Measurements from ENCODE around the gene CFAP100. TPM values are rescaled to one million over a fixed set of nuclear protein-coding genes. Genes with fewer than 3 reads are reported as not detected.

CFAP100 gene
- total RNA-seq, 1 experiment from 2014 or later: not detected

- peaks cover 9 to 30% of the 10 kb centered on the region in 2 experiments; a peak in 3 of 4 replicates for H3K4me1 ChIP-seq (ENCODE audit: control insufficient read depth in 1 of 2, insufficient read depth in 2 of 2, low read length in 2 of 2)
- H3K27me3 ChIP-seq (ENCODE audit: insufficient read depth, low read length): peaks cover 6% of the 10 kb centered on the region; the same call in 1 of the 2 replicates
- H3K9ac ChIP-seq (ENCODE audit: low read length): no peak overlapping the region
- H3K9me3 ChIP-seq (ENCODE audit: control insufficient read depth in 1 of 2, insufficient read depth in 1 of 2, low read depth in 1 of 2, low read length in 2 of 2): no peaks in the 10 kb centered on the region
- no peaks in the 10 kb centered on the region for H3K9me2 ChIP-seq (ENCODE audit: insufficient read depth)
- H3K4me3 ChIP-seq (replicated peaks in 1 of 2; ENCODE audit: low read depth in 1 of 2, low read length in 2 of 2): no peak overlapping the region
- BruUV-seq (replicated peaks): no TSS peak
- ChIA-PET POLR2A (no interaction called here), CTCF (no interaction called here), RAD21 (ENCODE audit: low non-redundant PET in 1 of 2, low total read pairs in 2 of 2, uncharacterized antibody in 2 of 2, unreplicated experiment in 2 of 2) (no interaction called here)
- no peaks in the 10 kb centered on the region for H4K20me1 ChIP-seq (ENCODE audit: insufficient read depth)
- DNase-seq (ENCODE audit: low read depth, low spot score) (no peak), ATAC-seq (no peak)
- intact Hi-C loops (cut with micrococcal nuclease): no loop called here
- no peak overlapping the region for H3K4me2 ChIP-seq (ENCODE audit: low read length)
- TF ChIP-seq YY1 (IDR thresholded peaks at IDR 0.05; ENCODE audit: extremely low read depth, insufficient replicate concordance, low read depth, low read length) (no peak), SRF (IDR thresholded peaks at IDR 0.05; ENCODE audit: low read depth) (no peak), TCF7L2 (IDR thresholded peaks at IDR 0.05; ENCODE audit: borderline replicate concordance, extremely low read depth, insufficient read depth, insufficient read length) (no peak), SIN3A (IDR thresholded peaks at IDR 0.05; ENCODE audit: low read depth) (no peak), REST (IDR thresholded peaks at IDR 0.05; ENCODE audit: low read depth) (no peak), EZH2 (IDR thresholded peaks at IDR 0.05) (no peak), ZNF274 (IDR thresholded peaks at IDR 0.05; ENCODE audit: low read depth, low read length) (no peak), ELF1 (IDR thresholded peaks at IDR 0.05; ENCODE audit: borderline replicate concordance, low read depth) (no peak), EZH2phosphoT487 (IDR thresholded peaks at IDR 0.05; ENCODE audit: borderline replicate concordance) (no peak), EGR1 (IDR thresholded peaks at IDR 0.05; ENCODE audit: low read depth) (no peak), FOSL1 (IDR thresholded peaks at IDR 0.05; ENCODE audit: low read depth) (no peak), ZBTB33 (IDR thresholded peaks at IDR 0.05; ENCODE audit: extremely low read depth, insufficient replicate concordance, low read length) (no peak), SP1 (IDR thresholded peaks at IDR 0.05; ENCODE audit: low read depth) (no peak), POLR2AphosphoS5 (IDR thresholded peaks at IDR 0.05; ENCODE audit: low read depth, low read length) (no peak), MAX (IDR thresholded peaks at IDR 0.05) (no peak), RAD21 (IDR thresholded peaks at IDR 0.05; ENCODE audit: low read depth) (no peak)
- H3K27ac ChIP-seq (ENCODE audit: low read depth, low read length): no peak overlapping the region
- no peak overlapping the region for H2AFZ ChIP-seq (ENCODE audit: low read depth, low read length, poor library complexity, severe bottlenecking)
- no peaks in the 10 kb centered on the region for H3K79me2 ChIP-seq (ENCODE audit: insufficient read depth, low read length)
- H3K36me3 ChIP-seq (ENCODE audit: control insufficient read depth in 1 of 2, insufficient read depth in 2 of 2, low read length in 2 of 2): no peaks in the 10 kb centered on the region
Observed at GRCh38 chr3:126360046-126360713, 34.5 kb upstream of the CFAP100 start.
